Mesodermal cell (in vitro differentiated cells): ENCODE results near the gene LIPT1.

Experiments used
- H3K27ac ChIP-seq: 2 replicates; pipeline ENCODE4 v1.7.0; 2013; ENCODE audit warnings: mild to moderate bottlenecking, low read depth, low read length, moderate library complexity; ENCODE audit not compliant: severe bottlenecking
- H3K36me3 ChIP-seq: 2 replicates; pipeline ENCODE4 v1.7.1; 2013; ENCODE audit warnings: mild to moderate bottlenecking, low read length, moderate library complexity; ENCODE audit not compliant: control insufficient read depth, insufficient read depth
- H3K4me1 ChIP-seq: one replicate; pipeline ENCODE4 v1.7.1; 2013; ENCODE audit warnings: mild to moderate bottlenecking, low read length; ENCODE audit not compliant: insufficient read depth, control insufficient read depth, poor library complexity, severe bottlenecking
- H3K4me3 ChIP-seq: 2 replicates; pipeline ENCODE4 v1.7.0; 2013; ENCODE audit warnings: low read length, control low read depth, mild to moderate bottlenecking; ENCODE audit not compliant: insufficient read depth, poor library complexity, severe bottlenecking; ENCODE audit errors: extremely low read depth
- H3K9me3 ChIP-seq: 2 replicates; pipeline ENCODE4 v1.7.1; 2013; ENCODE audit warnings: mild to moderate bottlenecking, low read length, moderate library complexity; ENCODE audit not compliant: control insufficient read depth
- WGBS, 2 experiments: methylation state at CpG; one replicate each; pipeline ENCODE4 v1.1.5; 2013; ENCODE audit warnings: missing lambda C conversion rate in 2 of 2; ENCODE audit not compliant: insufficient coverage in 2 of 2; 5-methylcytosine and 5-hydroxymethylcytosine counted together

The LIPT1 gene

DNA sequence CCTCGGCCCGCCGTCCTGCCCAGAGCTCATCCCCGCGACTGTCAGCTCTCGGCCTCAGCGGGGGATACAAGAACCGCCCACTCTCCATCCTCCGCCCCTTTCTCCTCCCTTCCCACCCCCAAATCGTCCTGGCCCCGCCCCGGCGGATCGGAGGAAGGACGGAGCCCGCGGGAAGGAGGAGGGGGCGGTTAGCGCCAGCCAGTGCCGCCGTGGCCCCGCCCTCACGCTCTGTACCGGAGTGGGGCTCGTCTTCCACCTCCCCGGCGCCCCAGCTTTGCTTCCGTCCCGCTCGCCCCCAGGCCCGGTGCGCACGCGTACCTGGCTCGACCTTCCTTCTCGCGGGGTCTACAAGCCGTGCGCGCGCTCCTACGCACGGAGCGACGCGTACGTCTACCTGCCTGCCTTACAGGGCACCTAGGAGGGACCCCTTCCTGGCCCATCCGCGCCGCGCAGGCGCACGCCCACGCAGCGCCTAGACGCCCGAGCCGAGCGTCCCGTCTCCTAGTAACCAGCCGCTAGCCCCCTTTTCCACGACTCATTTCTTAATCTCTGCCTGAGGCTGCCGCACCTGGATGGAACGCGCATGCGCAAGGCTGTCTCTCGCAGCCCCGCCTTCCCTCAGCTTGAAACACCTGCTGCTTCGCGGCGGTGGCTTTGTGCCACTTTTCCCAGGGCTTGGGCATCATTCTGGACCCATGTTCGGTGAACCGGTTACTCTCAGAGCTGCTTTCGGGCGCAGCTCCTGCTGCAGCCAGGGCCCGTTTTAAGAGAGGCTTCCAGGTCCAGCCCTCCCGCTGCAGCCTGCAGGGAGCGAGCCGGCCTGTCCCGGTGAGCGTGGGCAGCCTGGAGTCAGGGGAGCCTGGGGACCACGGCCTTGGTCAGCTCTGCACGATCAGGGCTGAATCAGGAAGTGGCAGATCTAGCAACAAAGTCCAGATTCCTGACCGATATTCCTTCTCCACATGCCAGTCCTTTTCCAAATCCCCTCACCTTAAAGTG, 13.4 kb upstream of the LIPT1 start, which contains the start of gene C2orf15:
Gene C2orf15, plus strand, starts transcription at position 598 of the 999 bp plus-strand sequence. CDS start 8,852 bp downstream, outside the sequence.
- no peaks in the 10 kb centered on the region for H3K36me3 ChIP-seq
- 0 to 1% methylated on average over 59 to 61 of the region's 84 CpGs for WGBS, 2 experiments
- peak within 1 kb of the TSS; percentile 25 for H3K27ac ChIP-seq
- peak within 1 kb of the TSS; percentile 71 for H3K4me3 ChIP-seq
- H3K9me3 ChIP-seq, result no peaks in the 10 kb centered on the region
- peaks cover 6% of the 10 kb centered on the region for H3K4me1 ChIP-seq

DNA sequence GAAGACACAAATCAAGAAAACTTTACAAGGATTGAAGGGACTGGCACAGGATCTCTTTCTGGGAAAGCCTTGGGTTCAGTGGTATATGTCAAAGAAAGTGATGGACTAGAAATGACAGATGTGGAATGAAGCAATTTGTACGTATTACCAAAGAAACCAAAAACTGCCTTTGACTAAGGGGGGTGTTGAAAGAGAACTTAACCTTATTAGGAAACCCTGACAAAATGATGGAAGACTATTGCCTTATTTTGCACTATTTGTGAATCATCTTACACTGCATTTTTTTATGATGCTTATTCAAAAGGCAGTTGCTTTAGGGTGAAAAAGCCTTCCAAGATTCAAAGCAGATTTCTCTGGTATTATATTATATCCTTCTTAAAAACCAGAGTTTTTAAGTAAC, 4.1 kb upstream of the LIPT1 start:
- no peak overlapping the region for H3K27ac ChIP-seq
- H3K9me3 ChIP-seq, result no peaks in the 10 kb centered on the region
- H3K4me3 ChIP-seq, result no peak overlapping the region
- H3K36me3 ChIP-seq, result no peaks in the 10 kb centered on the region
- WGBS, 2 experiments, result 100% methylated on average over 1 of the region's 1 CpG; no CpG with 5 or more reads in 1 of the 2 experiments
- H3K4me1 ChIP-seq, result peaks cover 2% of the 10 kb centered on the region

DNA sequence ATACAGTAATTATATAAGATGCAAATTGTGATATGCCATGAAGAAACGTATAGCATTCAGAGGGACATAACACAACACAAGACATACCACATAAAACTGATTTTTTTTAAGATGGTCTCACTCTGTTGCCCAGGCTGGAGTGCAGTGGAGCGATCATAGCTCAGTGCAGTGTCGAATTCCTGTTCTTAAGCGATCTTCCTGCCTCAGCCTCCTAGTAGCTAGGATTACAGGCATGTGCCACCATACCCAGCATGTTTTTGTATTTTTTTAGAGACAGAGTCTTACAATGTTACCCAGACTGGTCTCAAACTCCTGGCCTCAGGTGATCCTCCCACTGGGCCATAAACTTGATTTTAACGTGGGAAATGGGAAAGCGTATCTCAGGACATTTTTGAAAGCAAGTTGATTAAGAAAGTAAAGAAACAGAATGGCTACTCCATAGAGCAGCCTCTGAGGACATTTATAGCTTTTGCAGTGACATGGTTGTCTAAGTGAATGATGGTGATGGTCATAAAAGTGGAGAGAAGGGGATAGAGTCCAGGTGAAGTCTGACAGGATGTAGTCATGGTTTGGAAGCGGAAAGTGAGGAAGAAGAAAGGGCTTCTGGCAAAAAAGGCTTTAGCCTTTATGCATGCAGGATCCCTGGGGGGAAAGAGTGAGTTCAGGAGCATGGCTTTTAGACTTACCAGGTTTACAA, 2.4 kb upstream of the LIPT1 start:
- Histone ChIP-seq H3K4me3 (no peak overlapping the region), H3K27ac (no peak overlapping the region), H3K36me3 (peaks cover under 1% of the 10 kb centered on the region), H3K9me3 (no peaks in the 10 kb centered on the region), H3K4me1 (peaks cover 5% of the 10 kb centered on the region)
- WGBS, 2 experiments, result 89 to 91% methylated on average over 6 to 7 of the region's 7 CpGs

DNA sequence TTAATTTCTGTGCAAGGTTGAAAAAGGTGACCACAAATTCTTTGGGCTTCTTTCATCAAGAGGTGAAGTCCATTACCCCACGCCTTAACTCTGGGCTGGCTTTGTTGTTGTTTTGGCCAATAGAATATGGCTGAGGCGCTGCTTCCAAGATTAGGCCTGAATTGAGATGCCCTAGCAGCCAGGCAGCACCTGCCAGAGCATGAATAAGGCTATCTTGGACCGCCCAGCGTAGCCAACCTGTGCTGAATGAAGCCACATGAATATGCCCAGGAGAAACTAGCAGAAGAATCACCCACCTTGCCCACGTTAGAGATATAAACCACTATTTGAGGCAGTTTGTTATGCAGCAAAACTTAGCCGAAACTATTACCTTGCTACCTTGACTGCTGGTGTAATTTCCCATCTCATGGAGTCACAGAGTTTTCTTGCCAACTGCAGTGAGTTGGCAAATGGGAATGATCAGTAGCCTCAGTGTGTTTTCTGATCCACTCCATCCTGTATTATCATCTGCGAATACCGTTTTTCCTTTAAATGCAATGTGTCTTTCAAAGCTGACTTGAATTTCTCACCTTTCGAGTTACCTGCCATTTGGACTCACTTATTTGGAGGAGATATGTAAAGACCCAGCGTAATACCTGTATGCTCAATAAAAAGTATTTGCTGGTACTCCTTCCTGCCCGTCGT, 704 bp upstream of the LIPT1 start:
- Histone ChIP-seq H3K27ac (no peak overlapping the region), H3K4me1 (peaks cover 5% of the 10 kb centered on the region), H3K36me3 (peaks cover 12% of the 10 kb centered on the region), H3K9me3 (no peaks in the 10 kb centered on the region), H3K4me3 (peak overlapping the region; percentile 67)
- WGBS, 2 experiments, result 57 to 61% methylated on average over 11 of the region's 12 CpGs

DNA sequence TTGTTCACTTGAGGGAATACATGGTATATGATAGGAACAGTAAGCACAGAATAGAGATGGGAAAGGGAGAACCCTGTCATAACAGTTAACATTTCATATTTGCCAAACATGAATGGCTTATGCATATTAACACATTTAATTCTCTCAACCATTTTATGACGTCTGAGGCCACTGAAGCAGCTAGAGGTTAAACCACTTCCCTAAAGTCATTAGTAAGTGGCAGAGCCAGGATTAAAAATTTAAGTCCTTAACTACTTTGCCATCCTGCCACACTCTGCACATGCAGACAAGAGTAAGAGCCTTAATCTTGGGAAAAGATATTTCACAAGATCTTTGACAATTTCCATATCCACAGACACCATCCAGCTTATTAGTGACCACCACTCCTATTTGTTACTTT, 2.1 kb downstream of the LIPT1 start:
- Histone ChIP-seq H3K9me3 (no peaks in the 10 kb centered on the region), H3K27ac (no peak overlapping the region), H3K4me3 (no peak overlapping the region), H3K4me1 (peaks cover 5% of the 10 kb centered on the region), H3K36me3 (peaks cover 20% of the 10 kb centered on the region)
- WGBS, 2 experiments, result 83 to 100% methylated on average over 1 of the region's 1 CpG

DNA sequence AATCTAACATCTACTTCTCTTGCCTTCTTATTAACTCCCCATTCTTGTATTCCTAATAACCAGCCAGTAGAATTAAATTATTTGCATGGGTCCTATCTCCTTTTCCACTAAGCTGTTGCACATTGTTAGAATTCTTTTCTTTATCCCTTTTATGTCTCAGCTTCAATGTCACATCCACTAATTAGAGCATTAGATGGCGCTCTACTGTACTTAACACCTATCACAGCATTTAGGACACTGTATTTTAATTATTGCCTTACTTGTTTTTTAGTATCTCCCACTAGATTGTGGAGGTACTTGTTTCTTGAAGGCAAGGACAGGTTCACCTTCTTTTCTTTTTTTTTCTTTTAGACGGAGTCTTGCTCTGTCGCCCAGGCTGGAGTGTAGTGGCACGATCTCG, 3.8 kb downstream of the LIPT1 start:
- WGBS, 2 experiments, result 100% methylated on average over 2 to 4 of the region's 5 CpGs
- Histone ChIP-seq H3K9me3 (no peaks in the 10 kb centered on the region), H3K4me3 (no peak overlapping the region), H3K27ac (no peak overlapping the region), H3K4me1 (peaks cover 5% of the 10 kb centered on the region), H3K36me3 (peaks cover 24% of the 10 kb centered on the region)

DNA sequence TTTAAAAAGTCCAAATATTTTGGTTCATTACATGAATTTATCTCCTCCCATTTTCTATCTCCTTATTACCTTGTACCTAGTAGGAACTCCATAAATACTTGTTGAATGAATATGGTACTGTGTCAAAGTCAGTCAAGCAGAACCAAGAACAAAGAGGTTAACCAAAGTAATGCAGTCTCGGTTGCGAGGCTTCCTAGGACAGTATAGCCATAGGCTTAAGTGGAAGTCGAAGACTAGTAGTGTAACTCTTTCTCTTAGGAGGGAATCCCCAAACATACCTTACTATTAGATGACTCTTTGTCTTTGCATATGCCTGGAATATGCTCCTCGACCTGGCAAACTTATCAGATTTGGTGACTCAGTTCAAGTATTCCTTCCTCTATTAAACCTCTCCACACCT, 4.8 kb downstream of the LIPT1 start:
- no peak overlapping the region for H3K4me3 ChIP-seq
- WGBS, 2 experiments, result 81 to 89% methylated on average over 3 of the region's 4 CpGs
- no peaks in the 10 kb centered on the region for H3K9me3 ChIP-seq
- peaks cover 5% of the 10 kb centered on the region for H3K4me1 ChIP-seq
- no peak overlapping the region for H3K27ac ChIP-seq
- H3K36me3 ChIP-seq, result peaks cover 24% of the 10 kb centered on the region

DNA sequence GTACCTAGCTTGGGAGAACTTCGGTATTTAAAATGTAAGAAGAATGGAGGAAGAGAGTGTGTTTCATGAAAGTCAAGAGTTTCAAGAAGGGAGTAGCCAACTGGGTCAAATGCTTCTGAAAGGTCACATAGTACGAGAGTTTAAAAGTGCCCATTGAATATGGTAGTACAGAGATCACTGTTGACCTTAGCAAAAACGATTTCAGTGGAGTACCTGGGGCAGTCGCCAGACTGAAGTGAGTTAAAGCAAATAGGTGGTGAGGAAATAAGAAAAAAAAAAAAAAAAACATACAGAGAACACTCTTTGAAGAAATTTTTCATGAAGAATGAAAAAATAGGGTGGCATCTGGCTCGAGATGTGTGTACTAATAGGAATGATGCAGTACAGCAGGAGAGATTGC, 11.5 kb downstream of the LIPT1 start:
- no peaks in the 10 kb centered on the region for H3K4me1 ChIP-seq
- no peaks in the 10 kb centered on the region for H3K9me3 ChIP-seq
- 84 to 100% methylated on average over 2 to 4 of the region's 5 CpGs for WGBS, 2 experiments
- H3K27ac ChIP-seq, result no peak overlapping the region
- H3K4me3 ChIP-seq, result no peak overlapping the region
- peaks cover 25% of the 10 kb centered on the region for H3K36me3 ChIP-seq

DNA sequence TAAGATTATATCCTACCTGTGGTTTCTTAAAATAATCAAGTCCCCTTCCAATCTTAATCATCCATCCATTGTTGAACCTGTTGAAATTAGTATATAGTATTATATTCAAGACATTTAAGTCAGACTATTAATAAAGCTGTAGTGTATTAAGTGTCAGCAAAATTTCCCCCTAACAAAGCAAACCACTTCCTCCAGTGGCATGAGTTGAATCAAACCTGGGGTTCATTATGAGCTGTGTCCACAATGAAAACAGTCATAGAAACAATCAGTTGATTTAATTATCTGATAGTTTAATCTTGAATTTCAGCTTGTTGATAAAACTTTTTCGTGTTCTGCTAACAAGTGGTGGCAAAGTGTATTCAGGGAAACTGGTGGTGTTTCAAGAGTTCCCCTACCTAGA, 14.8 kb downstream of the LIPT1 start:
- Histone ChIP-seq H3K4me1 (no peaks in the 10 kb centered on the region), H3K36me3 (peaks cover 34% of the 10 kb centered on the region), H3K9me3 (no peaks in the 10 kb centered on the region), H3K4me3 (no peak overlapping the region), H3K27ac (no peak overlapping the region)
- WGBS, 2 experiments, result 91 to 100% methylated on average over 1 of the region's 1 CpG

DNA sequence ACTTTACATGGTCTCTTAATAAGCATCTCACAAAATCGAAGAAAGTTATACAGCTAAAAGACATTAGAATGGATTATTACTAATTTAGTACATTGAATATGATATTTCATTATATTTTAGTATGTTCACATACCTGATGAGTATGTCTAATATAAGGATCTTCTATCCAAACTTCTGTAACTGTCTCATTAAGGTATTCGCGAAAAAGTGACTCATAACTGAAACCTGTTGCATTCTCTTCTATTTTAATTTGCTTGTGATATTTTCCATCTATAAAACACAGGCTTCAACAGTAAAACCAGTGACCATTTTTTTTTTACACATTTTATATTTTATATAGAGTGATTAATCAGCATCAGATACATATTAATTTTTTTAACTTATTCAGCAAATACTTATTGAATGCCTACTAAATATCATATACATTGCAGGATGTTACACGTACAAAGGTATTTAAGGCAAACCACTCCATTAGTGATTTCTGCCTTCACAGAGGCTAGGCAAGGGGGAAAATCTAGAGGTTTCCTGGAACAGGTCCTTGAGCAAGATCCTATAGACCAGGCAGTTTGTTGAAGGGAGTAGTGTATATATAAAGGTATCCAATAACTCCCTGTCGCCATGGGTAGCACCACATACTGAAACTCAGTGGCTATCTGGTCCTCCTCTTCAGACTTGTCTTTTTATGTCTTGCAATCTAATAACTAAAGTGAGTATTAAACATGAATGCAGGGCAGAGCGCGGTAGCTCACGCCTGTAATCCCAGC, 16.8 kb downstream of the LIPT1 start:
- Histone ChIP-seq H3K4me1 (no peaks in the 10 kb centered on the region), H3K4me3 (no peak overlapping the region), H3K9me3 (no peaks in the 10 kb centered on the region), H3K36me3 (peaks cover 34% of the 10 kb centered on the region), H3K27ac (no peak overlapping the region)
- 94% methylated on average over 2 of the region's 8 CpGs; no CpG with 5 or more reads in 1 of the 2 experiments for WGBS, 2 experiments
